GM10266 (cell line): ENCODE results near the gene CRYBA4.

ENCODE experiments used
- DNase-seq: peaks from one replicate; pipeline ENCODE4 v3.0.0; 2012; ENCODE audit errors: extremely low spot score
- CTCF ChIP-seq: IDR thresholded peaks from 2 replicates; pipeline ENCODE4 v1.5.1; 2012; ENCODE audit warnings: mild to moderate bottlenecking, low read depth; ENCODE audit not compliant: control insufficient read depth, insufficient read depth; ENCODE audit errors: missing control alignments

Gene CRYBA4

GRCh38 chr22:26642465-26643417 is 21.0 kb downstream of the CRYBA4 start:
- DNase-seq: peak; percentile 71

GRCh38 chr22:26643418-26644100 is 21.8 kb downstream of the CRYBA4 start:
- no peak for TF ChIP-seq CTCF
- no peak for DNase-seq

More at GRCh38 chr22:26642465-26643417, 21.0 kb downstream of the CRYBA4 start:
- peak; percentile 35 for TF ChIP-seq CTCF

GRCh38 chr22:26646158-26646557 is 24.4 kb downstream of the CRYBA4 start:
- DNase-seq: no peak

GRCh38 chr22:26648011-26648497 is 26.3 kb downstream of the CRYBA4 start:
- no peak for DNase-seq
- no peak for TF ChIP-seq CTCF

More at GRCh38 chr22:26646158-26646557, 24.4 kb downstream of the CRYBA4 start:
- no peak for TF ChIP-seq CTCF

GRCh38 chr22:26648528-26649388 is 27.0 kb downstream of the CRYBA4 start:
- no peak for TF ChIP-seq CTCF
- DNase-seq: no peak

- no peak for TF ChIP-seq CTCF
- DNase-seq: no peak
Measured at GRCh38 chr22:26650722-26651421, 29.1 kb downstream of the CRYBA4 start.
